HFF-Myc (cell line): ENCODE data around the gene CAMK1D.

ENCODE experiments used
- DNase-seq: peaks from one replicate; pipeline ENCODE4 v3.0.0-alpha.2; 2011; ENCODE audit warnings: low read depth; ENCODE audit errors: extremely low read depth
- H3K4me3 ChIP-seq: replicated peaks from 2 replicates; pipeline ENCODE4 v1.5.1; 2011; ENCODE audit warnings: low read depth, mild to moderate bottlenecking, control low read depth, low read length
- TF ChIP-seq, protein P1 (sequence below): IDR thresholded peaks from 2 replicates; pipeline ENCODE4 v1.5.1; 2012; ENCODE audit warnings: mild to moderate bottlenecking, low read depth, low read length, control low read depth; ENCODE audit errors: missing control alignments

Gene CAMK1D

DNA sequence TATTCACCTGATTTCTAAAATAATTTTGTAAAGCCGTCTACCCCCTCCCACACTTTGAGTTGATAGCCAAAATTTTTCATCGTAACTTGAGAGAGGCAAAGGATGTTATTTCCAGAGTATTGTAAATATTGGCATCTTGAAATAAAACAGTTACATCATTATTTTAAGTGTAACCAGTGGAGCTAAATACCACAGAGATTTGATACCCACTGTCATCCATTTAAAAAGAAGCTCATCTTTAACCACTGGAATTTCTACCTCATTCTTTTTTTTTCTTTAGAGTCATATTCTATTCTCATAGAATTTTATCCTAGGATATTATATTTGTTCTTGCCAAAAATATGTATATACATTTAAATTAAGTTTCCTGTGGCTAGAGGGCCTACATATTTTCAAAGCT, 48.6 kb downstream of the CAMK1D start:
- TF ChIP-seq, protein P1, sequence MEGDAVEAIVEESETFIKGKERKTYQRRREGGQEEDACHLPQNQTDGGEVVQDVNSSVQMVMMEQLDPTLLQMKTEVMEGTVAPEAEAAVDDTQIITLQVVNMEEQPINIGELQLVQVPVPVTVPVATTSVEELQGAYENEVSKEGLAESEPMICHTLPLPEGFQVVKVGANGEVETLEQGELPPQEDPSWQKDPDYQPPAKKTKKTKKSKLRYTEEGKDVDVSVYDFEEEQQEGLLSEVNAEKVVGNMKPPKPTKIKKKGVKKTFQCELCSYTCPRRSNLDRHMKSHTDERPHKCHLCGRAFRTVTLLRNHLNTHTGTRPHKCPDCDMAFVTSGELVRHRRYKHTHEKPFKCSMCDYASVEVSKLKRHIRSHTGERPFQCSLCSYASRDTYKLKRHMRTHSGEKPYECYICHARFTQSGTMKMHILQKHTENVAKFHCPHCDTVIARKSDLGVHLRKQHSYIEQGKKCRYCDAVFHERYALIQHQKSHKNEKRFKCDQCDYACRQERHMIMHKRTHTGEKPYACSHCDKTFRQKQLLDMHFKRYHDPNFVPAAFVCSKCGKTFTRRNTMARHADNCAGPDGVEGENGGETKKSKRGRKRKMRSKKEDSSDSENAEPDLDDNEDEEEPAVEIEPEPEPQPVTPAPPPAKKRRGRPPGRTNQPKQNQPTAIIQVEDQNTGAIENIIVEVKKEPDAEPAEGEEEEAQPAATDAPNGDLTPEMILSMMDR = no peak

DNA sequence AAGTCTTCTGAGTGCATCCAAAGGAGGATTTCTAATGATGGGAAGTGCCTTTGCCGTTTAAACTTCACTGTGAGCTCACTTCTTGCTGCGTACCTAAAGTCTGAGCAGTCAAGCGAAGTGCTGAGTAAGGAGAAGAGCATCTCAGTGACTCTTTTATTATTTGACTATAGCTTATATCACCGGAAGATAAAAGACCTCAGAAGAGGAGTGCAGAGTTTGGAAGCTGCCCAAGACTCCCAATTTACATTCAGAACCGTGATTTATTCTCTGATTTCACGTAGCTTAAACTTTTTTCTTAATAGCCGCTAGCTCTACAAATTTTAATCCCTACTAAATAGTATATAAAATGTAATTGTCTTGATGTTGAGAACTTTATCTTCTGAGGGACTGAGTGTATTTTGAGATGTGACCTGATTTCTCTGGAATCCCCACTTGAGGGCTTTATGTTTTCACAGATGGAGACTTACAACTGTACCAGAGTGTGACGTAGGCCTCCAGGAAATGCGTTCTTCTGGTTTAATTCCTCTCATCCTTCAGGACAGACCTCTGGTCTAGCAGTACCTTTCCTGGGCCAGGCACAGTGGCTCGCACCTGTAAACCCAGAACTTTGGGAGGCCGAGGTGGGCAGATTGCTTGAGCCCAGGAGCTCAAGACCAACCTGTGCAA, 51.1 kb downstream of the CAMK1D start:
- DNase-seq = no peak
- TF ChIP-seq, protein P1 = no peak
- no peak overlapping the region for H3K4me3 ChIP-seq

More for the DNA sequence above, 48.6 kb downstream of the CAMK1D start:
- H3K4me3 ChIP-seq = no peak overlapping the region
- DNase-seq = no peak

DNA sequence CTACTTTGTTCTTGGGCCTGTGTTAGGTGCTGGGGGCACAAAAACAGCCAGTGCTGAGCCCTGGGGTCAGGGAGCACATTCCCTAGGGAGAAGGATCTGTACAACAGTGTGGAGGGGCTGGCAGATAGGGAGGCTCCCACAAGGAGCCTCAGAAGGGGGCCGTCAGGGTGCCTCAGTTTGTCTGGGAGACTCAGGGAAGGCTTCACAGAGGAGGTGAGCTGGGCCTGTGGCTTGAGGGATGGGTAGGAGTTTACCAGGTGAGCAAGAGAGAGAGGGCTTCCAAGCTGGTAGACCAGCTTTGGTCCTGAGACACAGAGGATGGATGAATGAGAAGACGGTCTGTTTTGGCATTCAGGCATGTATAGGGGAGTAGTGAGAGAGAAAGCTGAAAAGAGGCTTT, 52.1 kb downstream of the CAMK1D start:
- no peak overlapping the region for H3K4me3 ChIP-seq
- TF ChIP-seq, protein P1 = no peak
- DNase-seq = no peak

DNA sequence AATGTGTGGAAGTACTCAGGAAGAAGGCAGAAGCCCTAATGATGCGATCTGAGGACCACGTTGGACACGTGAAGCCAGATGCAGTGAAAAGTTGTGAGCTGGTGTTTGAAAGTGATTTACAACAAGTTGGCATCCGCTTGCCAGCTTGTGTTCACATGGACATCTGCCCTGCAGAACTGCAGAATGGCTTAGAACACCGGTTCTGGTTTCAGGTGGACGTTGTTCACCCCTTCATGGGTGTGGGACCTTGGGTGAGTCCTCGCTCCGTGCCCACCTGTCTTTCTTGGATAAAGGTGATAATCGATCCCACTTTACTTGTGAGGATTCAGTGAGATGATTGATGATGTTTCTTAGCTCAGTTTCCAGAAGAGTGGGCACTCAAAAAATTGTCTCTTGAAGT, 53.8 kb downstream of the CAMK1D start:
- DNase-seq = no peak
- H3K4me3 ChIP-seq = no peak overlapping the region
- TF ChIP-seq, protein P1 = no peak

DNA sequence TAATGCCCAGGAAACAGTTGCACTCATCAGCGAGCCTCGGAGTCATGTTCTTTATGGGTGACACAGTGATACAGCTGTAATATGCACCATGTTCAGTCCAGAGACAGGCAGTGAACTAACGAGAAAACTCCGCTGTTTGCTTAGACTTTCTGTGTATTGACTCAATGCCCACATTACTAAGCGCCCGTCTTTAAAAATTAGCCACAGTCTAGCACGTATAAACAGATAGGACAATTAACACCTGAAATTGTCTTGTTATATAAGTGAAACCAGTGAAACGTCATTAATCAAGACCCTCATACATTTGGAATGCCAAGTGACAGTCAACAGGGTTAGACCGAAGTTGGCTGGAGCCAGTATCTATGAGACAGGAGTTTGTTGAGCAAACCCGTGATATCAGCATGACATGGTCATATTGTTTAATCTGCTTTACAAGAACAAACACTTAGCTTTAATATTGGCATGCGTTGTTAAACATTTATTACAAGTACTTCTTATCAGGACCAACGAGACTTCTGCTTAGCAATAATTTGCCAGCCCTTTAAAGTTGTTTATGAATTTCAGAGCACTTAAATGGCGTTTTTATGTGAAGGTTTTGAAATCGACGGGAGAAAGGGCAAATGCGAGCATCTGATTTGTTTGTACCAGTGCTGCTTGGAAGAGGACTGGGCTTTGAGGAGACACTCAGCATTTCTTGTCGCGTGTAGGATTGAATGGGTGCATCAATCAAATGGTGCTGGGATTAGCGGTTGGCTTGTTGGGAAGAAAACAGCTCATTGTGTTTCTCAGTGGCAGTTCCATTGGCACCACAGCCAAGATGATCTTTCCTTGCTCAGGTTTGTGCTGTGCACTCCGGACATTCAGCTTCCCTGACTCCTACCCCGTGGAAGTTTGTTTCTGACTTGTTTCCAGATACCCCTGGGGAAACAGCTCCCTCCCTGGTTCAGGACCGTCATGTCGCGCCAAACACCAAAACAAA, 56.3 kb downstream of the CAMK1D start:
- TF ChIP-seq, protein P1 = no peak
- DNase-seq = no peak
- H3K4me3 ChIP-seq = no peak overlapping the region

DNA sequence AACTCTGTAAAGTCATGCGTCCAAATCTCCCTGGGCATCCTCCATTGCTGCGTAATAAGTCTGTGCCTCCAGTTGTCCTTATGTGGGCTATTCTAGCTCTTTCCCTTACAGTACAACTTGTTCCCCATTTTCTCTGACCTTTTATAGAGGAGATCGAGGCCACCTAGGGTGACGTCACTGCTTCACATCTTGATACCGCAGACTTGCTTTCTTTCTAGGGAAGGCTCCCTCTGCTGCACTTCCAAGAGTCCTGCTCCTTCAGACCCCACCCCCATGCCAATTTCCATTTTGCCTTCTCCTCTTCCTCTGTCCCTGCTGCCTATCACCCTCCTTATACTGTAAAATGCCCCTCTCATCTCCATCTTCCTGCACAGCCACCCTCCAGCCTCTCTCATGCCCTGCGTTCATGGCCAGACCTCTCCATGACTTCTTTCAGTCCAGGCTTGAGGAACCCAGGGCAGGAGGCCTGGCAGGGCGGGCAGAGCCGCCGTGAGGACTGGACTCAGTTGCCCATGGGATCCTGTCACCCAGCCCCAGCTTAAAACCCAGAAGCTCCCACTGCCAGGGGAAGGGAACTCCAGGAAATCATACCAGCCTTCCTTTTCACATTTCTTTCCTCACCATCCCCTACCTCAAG, 57.5 kb downstream of the CAMK1D start:
- TF ChIP-seq, protein P1 = no peak
- H3K4me3 ChIP-seq = no peak overlapping the region
- no peak for DNase-seq
